GM21447 (cell line): Measurements from ENCODE around the gene ABCA4.
"Not testable (repeated sequence)": the region's sequence is repeated elsewhere in the genome, so short reads cannot be mapped to it uniquely, and the experiment has no call there.

Experiments
- ATAC-seq: cut with Tn5 transposase; IDR thresholded peaks from one replicate; pipeline ENCODE4 v1.9.1; 2021; ENCODE audit not compliant: unreplicated experiment

ABCA4 gene

DNA sequence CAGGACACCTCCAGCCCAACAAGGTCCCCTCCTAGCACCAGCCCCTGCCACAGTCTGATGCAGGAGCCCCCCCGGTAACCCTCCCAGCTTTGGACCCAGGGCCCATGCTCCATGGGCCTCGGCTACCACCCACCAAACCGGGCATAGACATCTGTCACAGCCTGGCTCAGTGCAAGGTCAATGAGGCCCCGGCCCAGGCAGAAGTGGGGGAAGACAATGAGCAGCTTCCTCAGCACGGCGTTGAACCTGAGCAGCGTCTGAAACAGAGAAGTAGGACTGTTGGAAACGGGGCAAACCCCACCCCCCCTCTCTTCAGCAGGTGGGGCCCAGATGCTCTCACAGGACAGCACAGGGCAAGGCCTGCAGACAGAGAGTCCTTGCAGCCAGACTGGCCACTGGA lies 109.8 kb downstream of the ABCA4 start:
- no peak for ATAC-seq

DNA sequence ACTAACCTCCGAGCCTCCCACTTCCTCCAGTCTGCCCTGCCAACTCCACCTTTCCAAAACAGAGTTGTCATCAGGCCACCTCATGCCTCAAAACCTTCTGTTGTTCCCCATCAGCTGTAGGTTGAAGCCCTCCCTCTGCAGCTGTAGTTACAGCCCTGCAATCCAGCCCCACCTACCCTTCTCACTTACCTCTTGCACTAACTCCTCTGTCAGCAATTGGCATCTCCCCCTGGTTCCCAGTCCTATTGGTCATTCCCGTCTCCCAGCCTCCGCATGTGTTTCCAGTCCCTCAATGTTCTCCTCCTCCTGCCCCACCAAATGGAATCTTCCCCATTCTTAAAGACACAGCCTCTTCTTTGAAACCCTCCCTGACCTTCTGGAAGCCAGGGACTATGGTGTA lies 111.6 kb downstream of the ABCA4 start:
- ATAC-seq: no peak

DNA sequence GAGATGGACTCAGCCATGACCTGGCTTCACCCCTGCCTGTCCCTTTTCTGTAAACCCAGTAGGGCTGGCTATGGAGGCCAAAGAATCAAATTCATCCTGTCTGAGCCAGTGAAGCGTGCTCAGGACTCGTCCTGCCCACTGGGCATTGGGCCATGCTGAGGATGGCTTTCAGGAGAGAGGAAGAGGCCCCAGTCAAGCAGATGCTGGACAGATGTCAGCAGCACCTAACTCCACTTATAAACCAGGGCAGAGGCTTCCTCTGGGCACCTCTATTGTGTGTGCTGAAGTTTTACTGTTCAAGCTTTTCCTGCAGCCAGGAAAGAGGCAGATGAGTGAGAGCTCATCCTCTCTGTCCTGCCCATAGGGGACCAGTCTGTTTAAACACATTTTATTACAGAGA lies 114.3 kb downstream of the ABCA4 start:
- no peak for ATAC-seq

DNA sequence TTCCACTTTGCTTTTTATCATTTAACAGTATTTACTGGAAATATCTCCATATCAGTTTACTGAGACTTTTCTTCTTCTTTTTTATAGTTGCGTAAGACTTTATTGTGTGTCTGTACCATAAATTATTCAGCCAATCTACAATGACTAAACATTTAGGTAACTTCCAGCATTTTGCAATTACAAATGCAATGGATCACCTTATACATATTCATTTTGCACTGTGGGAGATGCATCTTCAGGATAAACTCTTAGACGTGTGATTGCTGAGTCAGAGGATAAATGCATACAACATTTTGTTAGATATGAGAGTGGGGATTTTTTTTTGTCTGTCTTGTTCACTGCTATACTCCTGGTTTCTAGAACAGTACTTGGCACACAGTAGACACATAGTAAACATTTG lies 116.0 kb downstream of the ABCA4 start:
- no peak for ATAC-seq

DNA sequence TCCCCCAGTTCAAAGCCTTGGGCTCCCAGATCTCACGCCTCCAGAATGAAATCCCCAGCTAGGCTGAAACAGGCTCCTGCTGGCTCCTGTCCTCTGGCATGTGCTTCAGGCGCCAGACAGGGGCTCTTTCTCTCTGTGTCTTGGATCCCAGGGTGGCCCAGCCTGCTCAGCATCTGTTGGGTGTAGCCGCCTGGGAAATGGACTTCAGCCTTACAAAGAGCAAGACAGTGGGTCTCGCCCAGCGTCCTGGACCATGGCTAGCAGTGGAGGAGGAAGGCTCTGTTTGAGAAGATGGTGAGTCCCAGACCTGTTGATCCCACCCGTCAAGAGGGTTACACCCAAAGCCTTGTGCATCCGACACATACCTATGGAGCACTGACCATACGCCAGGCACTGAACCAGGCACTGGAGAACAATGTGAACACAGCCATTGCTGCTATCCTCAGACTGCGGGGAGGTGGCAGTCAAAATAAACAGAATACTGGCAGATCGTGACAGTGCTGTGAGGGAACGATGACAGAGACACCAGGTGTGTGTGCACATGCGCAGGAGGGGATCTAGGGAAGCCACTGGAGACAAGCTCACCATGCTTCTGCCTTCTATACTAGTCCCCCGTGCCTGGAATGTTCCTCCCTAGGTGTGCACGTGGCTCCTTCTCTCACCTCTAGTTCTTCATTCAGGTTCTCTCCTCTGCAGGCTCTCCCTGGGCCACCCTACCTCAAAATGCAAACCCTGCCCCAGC lies 118.7 kb downstream of the ABCA4 start:
- no peak for ATAC-seq

- no peak for ATAC-seq
Observed at GRCh38 chr1:94001397-94002045, 119.4 kb downstream of the ABCA4 start.

- no peak for ATAC-seq
Observed at GRCh38 chr1:94000510-94001282, 120.3 kb downstream of the ABCA4 start.

GRCh38 chr1:93999840-94000415 lies 121.0 kb downstream of the ABCA4 start:
- ATAC-seq: no peak

DNA sequence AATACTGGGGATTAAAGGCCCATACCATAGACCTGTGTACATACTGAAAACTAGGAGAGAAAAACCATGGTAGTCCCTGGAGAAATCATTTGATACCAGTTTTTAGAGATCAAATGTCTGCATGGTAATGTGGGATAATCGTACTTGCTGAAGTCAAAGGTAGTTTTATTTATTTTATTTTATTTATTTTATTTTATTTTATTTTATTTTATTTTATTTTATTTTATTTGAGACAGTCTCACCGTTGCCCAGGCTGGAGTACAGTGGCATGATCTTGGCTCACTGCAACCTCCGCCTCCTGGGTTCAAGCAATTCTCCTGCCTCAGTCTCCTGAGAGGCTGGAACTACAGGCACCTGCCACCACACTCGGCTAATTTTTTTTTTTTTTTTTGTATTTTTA lies 122.4 kb downstream of the ABCA4 start:
- ATAC-seq: not testable (repeated sequence)

GRCh38 chr1:93997756-93998155 lies 123.2 kb downstream of the ABCA4 start:
- ATAC-seq: no peak

- no peak for ATAC-seq
Observed at GRCh38 chr1:93995837-93996536, 125.0 kb downstream of the ABCA4 start.

- no peak for ATAC-seq
Observed at GRCh38 chr1:93993731-93994130, 127.2 kb downstream of the ABCA4 start.

GRCh38 chr1:93992954-93993353 lies 128.0 kb downstream of the ABCA4 start:
- no peak for ATAC-seq

DNA sequence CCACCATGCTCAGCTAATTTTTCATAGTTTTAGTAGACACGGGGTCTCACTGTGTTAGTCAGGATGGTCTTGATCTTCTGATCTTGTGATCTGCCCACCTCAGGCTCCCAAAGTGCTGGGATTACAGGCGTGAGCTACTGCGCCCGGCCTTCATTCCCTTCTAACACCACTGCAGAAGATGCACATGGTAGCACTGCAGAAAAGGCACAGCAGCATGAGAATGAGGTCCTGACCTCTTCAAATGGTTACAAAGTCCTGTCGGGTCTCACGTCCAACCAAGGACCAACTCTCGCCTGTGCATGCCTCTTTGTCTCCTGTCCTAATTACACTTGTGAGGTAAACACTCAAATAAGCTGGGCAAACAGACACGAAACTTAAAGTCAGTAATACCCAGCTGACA lies 128.8 kb downstream of the ABCA4 start:
- no peak for ATAC-seq

- no peak for ATAC-seq
Observed at GRCh38 chr1:93991271-93991670, 129.7 kb downstream of the ABCA4 start.

DNA sequence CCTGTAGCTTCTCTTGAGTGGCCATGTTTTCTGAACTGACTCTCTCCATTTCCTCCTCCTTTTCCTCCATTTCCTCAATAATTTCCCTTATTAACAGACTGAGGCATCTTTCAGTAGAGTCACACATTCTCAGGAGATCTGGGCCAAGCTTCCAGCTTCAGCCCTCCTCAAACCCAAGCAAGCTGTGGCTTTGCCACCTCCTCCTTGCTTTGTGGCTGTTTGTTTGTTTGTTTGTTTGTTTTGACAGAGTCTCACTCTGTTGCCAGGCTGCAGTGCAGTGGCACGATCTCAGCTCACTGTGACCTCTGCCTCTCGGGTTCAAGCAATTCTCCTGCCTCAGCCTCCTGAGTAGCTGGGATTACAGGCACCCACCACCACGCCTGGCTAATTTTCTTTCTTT lies 130.5 kb downstream of the ABCA4 start:
- not testable (repeated sequence) for ATAC-seq

DNA sequence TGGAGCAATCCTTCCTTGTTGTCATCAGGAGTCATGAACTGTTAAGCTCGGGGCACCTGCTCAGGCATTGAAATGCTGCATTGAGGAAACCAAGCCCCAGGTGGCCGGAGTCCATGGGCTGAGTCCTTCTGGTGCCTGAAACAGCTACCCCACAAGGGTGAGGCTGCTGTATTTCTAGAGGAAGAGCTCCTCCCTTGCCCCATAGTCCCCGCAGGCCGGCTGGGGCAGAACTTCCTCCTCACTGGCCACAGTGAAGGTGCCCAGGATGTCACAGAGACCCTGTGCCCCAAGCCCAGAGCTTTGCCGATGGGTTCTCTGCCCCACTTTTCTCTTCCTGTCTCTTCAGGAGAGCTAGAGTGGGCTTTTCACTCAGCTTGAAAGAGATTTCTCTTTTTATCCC lies 130.9 kb downstream of the ABCA4 start:
- ATAC-seq: no peak

GRCh38 chr1:93989601-93990000 lies 131.3 kb downstream of the ABCA4 start:
- ATAC-seq: no peak

- no peak for ATAC-seq
Observed at GRCh38 chr1:93988634-93989350, 132.2 kb downstream of the ABCA4 start.

DNA sequence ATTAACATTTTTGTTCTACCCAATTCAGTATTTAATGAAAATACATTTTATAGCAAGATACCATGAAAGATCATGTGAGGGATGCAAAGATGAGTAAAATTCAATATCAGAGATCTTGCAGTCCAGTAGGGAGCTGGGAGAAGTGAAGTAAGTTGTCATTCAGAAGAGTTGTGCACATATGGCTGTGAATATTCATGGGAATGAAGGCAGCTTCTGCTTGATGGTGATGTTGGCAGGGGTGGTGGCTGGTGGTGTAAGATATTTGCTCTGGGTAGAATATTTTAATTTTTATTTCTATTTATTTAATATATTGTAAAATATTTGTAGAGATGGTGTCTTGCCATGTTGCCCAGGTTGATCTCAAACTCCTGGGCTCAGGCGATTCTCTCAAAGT lies 139.7 kb downstream of the ABCA4 start:
- ATAC-seq: no peak
